Ramos (cell line): ENCODE measurements around the gene MUC5AC.
"Not testable (repeated sequence)": the region's sequence is repeated elsewhere in the genome, so short reads cannot be mapped to it uniquely, and the experiment has no call there.

Source experiments
- in situ Hi-C: fragments of 300-500 bp; cut with MboI; formaldehyde crosslinking; loops from one replicate; pipeline ENCODE4 v1.14.3; 2022; ENCODE audit warnings: low sequenced_read_pairs; ENCODE audit not compliant: unreplicated experiment

Gene MUC5AC

DNA sequence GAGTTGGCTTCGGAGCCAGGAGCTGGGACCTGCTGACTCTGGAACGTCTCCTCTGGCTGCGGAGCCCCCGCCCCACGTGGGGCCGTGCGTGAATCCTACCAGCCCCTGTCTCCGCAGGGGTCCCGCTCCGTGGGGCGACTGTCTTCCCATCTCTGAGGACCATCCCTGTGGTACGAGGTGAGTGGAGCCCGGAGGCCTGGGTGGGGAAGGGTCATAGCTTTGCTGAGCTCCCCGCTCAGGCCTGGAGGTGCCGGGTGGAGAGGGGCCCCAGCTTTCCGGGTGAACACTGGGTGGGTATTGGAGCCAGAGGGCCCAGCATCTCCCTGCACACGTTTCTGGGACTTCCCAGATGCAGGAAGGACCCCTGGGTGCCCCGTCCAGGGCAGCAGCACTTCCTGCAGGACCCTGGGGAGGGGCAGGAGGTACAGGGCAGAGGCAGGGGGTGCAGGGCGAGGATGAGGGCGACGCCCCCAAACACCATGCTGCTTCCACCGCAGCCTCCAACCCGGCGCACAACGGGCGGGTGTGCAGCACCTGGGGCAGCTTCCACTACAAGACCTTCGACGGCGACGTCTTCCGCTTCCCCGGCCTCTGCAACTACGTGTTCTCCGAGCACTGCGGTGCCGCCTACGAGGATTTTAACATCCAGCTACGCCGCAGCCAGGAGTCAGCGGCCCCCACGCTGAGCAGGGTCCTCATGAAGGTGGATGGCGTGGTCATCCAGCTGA lies 3.8 kb downstream of the MUC5AC start:
- in situ Hi-C loops: no loop called here

DNA sequence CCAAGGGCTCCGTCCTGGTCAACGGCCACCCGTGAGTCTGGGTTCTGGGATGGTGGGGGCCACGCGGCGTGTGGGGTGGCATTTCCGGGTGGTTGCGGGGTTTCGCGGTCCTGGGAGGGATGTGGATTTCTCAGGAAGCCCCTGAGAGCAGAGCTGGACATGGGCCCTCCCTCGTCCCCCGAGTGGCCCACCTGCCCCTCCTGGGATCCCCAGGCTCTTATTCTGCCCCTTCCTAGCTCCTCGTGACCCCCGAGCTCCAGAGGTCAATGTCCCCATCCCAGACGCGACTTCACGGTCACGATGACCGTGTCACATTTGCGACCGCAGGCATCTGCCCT lies 4.4 kb downstream of the MUC5AC start:
- in situ Hi-C loops: no loop called here

DNA sequence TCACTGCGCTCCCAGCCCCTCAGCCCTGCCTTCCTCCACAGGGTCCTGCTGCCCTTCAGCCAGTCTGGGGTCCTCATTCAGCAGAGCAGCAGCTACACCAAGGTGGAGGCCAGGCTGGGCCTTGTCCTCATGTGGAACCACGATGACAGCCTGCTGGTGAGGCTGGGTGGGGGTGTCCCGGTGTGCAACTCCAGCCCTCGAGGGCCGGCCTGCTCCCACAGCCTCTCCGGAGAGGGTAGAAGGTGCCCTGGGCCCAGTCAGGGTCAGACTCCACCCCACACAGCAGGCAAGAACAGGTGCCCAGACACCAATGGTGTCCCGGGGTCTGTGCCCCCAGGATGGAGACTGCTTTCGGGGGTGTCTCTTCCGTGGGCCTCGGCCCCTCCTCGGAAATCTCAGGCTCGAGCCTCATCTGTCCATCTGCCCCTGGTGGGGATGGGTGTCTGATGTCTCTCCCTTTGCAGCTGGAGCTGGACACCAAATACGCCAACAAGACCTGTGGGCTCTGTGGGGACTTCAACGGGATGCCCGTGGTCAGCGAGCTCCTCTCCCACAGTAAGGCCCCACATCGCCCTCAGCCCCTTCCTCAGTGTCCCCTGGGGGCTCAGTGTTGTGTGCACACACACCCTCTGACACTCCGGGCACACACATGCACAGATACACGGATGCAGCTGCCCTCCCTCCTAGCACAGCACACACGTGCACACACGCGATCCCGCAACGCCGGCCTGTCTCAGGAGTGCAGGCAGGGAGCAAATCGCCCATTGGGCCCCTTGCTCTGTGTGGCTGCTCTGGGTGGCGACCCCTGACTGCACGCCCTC lies 4.9 kb downstream of the MUC5AC start:
- in situ Hi-C loops: no loop called here

DNA sequence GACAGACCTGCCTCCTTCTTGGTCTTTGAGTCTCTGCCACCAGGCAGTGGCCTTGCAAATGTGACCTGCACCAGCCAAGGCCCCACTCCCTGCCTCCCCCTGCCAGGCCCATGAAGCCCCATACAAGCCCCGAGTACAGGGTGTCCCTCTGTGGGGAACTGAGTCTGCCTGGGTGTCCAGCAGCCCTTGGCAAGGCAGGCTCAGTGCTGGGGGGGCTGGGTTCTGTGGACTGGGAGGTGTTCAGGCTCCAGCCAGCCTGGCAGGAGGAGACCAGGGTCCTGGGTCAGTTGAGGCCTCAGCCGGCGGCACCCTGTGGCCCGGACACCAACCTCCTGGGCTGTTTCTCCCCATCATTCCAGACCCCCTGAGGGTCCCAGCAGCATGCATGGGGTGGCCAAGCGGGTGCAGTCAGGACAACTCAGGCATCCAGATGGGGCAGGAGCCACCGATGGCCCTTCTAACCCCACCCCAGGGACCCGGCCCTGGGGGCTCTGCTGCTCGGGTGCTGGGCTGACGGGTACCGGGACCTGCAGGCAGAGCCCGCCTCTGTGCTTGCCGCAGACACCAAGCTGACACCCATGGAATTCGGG lies 5.7 kb downstream of the MUC5AC start:
- in situ Hi-C loops: no loop called here

DNA sequence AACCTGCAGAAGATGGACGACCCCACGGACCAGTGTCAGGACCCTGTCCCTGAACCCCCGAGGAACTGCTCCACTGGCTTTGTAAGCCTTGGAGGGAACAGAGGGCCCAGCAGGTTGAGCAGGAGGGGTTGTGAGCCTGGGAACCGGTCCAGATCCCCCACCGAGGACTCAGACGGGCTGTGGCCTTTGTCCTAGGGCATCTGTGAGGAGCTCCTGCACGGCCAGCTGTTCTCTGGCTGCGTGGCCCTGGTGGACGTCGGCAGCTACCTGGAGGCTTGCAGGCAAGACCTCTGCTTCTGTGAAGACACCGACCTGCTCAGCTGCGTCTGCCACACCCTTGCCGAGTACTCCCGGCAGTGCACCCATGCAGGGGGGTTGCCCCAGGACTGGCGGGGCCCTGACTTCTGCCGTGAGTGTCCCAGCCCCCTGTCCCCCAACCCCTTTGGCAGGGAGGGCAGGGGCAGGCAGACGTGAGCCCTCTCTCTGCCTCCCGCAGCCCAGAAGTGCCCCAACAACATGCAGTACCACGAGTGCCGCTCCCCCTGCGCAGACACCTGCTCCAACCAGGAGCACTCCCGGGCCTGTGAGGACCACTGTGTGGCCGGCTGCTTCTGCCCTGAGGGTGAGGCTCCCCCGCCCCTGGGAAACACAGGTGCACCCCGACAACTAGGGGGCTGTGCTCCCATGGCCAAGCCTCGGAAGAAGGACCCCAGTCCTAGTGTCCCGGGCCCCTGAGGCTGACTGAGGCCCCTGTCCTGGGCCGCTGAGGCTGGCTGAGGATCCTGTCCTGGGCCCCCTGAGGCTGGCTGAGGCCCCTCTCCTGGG lies 6.4 kb downstream of the MUC5AC start:
- in situ Hi-C loops: no loop called here

DNA sequence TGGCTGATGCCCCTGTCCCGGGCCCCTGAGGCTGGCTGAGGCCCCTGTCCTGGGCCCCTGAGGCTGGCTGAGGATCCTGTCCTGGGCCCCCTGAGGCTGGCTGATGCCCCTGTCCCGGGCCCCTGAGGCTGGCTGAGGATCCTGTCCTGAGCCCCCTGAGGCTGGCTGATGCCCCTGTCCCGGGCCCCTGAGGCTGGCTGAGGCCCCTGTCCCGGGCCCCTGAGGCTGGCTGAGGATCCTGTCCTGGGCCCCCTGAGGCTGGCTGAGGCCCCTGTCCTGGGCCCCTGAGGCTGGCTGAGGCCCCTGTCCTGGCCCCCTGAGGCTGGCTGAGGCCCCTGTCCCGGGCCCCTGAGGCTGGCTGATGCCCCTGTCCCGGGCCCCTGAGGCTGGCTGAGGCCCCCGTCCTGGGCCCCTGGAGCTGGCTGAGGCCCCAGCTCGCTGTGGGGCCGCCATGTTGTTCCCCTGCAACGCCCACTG lies 7.1 kb downstream of the MUC5AC start:
- in situ Hi-C loops: not testable (repeated sequence)

DNA sequence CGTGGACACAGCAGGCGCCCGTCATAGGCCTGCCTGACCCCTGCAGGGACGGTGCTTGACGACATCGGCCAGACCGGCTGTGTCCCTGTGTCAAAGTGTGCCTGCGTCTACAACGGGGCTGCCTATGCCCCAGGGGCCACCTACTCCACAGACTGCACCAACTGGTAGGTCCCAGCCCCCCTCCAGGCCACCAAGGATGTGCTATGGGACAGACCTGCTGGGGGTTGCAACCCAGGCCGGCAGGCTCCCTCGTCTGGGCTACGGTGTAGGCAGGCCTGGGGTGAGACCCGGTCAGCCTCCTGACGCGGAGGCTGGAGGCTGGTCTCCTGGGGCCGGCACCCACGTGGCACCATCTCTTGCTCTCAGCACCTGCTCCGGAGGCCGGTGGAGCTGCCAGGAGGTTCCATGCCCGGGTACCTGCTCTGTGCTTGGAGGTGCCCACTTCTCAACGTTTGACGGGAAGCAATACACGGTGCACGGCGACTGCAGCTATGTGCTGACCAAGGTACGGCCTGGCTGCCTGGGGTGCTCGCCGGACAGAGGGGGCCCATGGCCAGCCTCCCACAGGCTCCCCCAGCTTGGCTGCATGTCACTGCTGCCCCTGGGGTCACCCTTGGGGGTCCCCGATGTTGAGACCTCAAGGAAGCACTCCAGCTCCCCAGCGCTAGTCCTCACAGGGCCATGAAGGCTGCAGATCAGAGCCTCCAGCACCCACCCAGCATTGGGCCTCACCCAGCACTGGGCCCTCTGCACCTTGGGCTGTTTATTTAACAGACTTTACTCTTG lies 7.7 kb downstream of the MUC5AC start:
- in situ Hi-C loops: no loop called here

DNA sequence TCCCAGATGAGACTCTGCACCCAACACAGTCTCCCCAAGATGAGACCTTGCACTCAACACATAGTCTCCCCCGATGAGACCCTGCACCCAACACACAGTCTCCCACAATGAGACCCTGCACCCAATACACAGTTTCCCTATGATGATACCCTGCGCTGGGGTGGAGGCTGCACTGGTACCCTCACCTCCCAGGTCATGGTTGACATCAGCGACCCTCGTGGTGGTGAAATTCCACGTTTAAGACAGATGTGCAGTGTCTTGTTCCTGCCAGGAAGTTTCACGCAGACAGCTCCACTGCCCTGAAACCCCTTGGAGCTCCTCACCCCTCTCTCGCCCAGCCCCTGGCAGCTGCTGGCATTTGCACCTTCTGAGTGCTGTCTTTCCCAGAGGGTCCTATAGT lies 9.5 kb downstream of the MUC5AC start:
- in situ Hi-C loops: no loop called here

DNA sequence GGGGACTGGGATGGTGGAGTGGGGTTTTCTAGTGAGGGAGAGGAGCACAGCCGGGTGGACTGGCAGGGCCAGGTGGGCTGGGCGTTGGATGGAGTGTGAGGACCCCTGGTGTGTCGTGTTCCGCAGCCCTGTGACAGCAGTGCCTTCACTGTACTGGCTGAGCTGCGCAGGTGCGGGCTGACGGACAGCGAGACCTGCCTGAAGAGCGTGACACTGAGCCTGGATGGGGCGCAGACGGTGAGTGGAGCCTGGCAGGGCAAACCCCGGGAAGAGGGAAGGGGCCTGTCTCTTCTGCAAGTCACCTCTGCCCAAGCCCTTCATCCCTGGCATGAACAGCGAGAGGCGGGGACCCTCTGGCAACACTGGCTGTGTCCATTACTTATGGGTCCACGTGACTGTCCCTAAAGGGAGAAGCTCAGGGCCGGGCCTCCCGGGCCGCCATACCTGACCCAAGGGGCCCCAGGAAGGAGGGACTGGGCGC lies 10.0 kb downstream of the MUC5AC start:
- in situ Hi-C loops: no loop called here

DNA sequence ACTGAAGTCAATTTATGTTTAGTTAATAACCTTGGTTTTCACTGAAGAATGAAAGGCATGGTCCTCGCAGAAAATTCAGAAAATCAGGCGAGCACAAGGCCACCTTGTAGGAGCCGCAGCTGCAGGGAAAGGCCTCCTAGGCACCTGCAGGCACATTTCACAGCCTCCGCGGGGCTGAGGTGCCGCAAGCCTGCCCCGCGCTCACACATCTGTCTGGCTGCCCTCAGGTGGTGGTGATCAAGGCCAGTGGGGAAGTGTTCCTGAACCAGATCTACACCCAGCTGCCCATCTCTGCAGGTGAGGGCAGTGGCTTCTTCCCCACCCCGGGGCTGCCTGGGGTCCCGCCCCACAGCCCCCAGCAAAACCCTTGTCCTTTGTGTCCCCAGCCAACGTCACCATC lies 10.5 kb downstream of the MUC5AC start:
- in situ Hi-C loops: no loop called here

DNA sequence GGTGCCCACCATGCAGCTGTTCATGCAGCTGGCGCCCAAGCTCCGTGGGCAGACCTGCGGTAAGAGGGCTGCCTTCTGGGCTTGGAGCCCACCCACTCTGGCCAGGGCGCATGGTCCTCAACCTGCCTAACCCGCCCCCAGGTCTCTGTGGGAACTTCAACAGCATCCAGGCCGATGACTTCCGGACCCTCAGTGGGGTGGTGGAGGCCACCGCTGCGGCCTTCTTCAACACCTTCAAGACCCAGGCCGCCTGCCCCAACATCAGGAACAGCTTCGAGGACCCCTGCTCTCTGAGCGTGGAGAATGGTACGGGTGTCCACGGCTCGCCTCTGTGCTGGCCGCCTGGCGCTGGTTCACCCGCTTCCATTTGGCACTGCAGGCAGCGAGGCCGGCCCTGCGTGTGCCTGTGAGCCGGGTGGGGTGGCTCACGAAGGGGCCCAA lies 11.0 kb downstream of the MUC5AC start:
- in situ Hi-C loops: no loop called here

DNA sequence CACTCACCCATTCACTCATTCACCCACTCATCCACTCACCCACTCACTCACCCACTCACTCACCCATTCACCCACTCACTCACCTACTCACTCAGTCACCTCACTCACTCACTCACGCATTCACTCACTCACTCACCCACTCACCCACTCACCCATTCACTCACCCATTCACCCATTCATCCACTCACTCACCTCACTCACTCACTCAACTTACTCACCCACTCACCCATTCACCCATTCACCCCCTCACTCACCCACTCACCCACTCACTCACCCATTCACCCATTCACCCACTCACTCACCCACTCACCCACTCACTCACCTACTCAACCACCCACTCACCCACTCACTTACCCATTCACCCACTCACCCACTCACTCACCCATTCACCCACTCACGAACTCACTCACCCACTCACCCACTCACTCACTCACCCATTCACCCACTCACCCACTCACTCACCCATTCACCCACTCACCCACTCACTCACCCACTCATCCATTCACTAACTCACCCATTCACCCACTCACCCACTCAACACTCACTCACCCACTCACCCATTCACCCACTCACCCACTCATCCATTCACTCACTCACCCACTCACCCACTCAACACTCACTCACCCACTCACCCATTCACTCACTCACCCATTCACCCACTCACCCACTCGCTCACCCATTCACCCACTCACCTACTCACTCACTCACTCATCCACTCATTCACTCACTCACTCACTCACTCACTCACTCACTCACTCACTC lies 13.7 kb downstream of the MUC5AC start:
- in situ Hi-C loops: no loop called here

DNA sequence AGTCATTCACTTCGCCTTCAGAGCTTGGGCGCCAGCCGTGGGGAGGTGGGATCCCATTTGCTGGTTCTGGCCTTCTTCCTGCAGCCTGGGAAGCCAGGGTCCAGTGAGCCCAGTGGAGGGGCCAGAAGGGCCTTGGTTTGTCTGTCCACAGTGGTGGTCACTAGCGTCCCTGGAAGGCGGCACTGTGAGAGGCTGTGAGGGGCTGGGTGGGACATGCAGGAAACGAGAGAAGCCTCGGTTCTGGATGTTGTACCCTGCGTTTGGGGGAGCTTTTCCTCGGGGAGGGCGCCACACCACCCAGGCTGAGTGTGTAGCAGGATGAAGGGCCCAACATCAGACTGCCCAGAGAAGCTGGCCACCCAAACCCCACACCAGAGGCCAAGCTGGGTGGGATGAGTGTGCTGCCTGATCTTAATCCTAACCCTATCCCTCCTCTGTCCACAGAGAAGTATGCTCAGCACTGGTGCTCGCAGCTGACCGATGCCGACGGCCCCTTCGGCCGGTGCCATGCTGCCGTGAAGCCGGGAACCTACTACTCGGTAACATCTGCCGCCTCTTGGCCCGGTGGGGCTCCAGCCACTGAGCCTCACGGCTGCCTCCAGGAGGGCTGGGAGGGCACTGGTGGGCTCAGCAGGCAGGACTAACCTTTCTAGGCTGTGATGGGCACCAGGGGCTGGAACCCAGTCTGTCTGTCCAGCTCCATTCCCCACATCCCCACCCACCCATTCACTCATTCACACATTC lies 14.4 kb downstream of the MUC5AC start:
- in situ Hi-C loops: no loop called here

DNA sequence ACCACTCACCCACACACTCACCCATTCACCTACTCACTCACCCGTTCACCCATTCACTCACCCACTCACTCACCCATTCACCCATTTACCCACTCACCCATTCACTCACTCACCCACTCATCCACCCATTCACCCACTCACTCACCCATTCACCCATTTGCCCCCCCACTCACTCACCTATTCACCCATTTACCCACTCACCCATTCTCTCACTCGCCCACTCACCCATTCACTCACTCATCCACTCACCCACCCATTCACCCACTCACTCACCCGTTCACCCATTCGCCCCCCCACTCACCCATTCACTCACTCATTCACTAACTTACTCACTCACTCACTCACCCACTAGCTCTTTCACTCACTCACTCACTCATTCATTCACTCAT lies 15.0 kb downstream of the MUC5AC start:
- in situ Hi-C loops: no loop called here

DNA sequence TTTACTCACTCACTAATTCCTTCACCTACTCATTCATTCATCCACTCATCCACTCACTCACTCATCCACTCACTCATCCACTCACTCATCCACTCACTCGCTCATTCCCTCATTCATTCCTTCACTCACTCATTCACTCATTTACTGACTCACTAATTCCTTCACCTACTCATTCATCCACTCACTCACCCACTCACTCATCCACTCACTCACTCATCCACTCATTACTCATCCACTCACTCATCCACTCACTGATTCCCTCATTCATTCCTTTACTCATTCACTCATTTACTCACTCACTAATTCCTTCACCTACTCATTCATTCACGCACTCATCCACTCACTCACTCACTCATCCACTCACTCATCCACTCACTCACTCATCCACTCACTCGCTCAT lies 15.6 kb downstream of the MUC5AC start:
- in situ Hi-C loops: not testable (repeated sequence)

DNA sequence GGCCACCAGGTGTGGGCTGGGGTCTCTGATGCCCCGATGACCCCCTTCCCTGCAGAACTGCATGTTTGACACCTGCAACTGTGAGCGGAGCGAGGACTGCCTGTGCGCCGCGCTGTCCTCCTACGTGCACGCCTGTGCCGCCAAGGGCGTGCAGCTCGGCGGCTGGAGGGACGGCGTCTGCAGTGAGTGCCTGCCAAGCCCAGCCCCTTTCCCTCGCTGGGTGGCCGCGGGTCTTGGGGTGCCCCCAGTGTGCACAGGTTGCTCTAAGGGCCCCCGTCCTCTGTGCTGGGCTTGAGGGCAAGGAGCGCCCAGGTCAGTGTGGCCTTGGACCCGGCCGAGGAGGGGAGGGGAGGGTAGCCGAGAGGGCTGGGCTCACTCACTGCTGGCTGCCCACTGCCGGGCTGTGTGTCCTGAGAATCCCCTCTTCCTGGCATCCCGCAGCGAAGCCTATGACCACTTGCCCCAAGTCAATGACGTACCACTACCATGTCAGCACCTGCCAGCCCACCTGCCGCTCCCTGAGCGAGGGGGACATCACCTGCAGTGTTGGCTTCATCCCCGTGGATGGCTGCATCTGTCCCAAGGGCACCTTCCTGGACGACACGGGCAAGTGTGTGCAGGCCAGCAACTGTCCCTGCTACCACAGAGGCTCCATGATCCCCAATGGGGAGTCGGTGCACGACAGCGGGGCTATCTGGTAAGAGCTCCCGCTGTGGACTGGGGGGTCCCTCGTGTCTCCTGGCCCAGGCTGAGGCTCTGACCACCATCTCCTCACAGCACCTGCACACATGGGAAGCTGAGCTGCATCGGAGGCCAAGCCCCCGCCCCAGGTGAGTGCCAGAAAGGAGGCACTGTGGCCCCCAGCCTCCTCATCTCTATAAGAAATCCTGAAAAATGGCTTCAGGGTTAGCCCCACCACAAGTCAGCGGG lies 17.0 kb downstream of the MUC5AC start:
- in situ Hi-C loops: no loop called here
